UCSD-AML1 (cell line): ENCODE results near the gene PCSK7.
"Not testable (repeated sequence)": the region's sequence is repeated elsewhere in the genome, so short reads cannot be mapped to it uniquely, and the experiment has no call there.

ENCODE experiments used
- DNase-seq: peaks from one replicate; lab custom pipeline; 2025; ENCODE audit not compliant: unreplicated experiment; lab: John Stamatoyannopoulos, UW

The PCSK7 gene

GRCh38 chr11:117186431-117186761, 45.5 kb downstream of the PCSK7 start:
- no peak for DNase-seq

GRCh38 chr11:117185736-117186430, 46.0 kb downstream of the PCSK7 start:
- DNase-seq = no peak

GRCh38 chr11:117183724-117184349, 48.0 kb downstream of the PCSK7 start:
- DNase-seq = no peak

- not testable (repeated sequence) for DNase-seq
Observed at GRCh38 chr11:117183178-117183577, 48.7 kb downstream of the PCSK7 start.

GRCh38 chr11:117182551-117182935, 49.3 kb downstream of the PCSK7 start:
- no peak for DNase-seq

- DNase-seq = no peak
Observed at GRCh38 chr11:117181586-117182550, 50.0 kb downstream of the PCSK7 start.

GRCh38 chr11:117180661-117181585, 51.0 kb downstream of the PCSK7 start:
- peak; percentile 67 for DNase-seq

GRCh38 chr11:117180020-117180419, 51.9 kb downstream of the PCSK7 start:
- DNase-seq = no peak

- DNase-seq = peak; percentile 42
Observed at GRCh38 chr11:117179048-117179999, 52.5 kb downstream of the PCSK7 start.

- peak; percentile 90 for DNase-seq
Observed at GRCh38 chr11:117178210-117179034, 53.5 kb downstream of the PCSK7 start, which contains the start of gene SIDT2. Gene SIDT2, plus strand, starts transcription at chr11:117178743. Its CDS starts 521 bp downstream, at chr11:117179264.

- no peak for DNase-seq
Observed at GRCh38 chr11:117177534-117178209, 54.2 kb downstream of the PCSK7 start.

GRCh38 chr11:117176186-117176585, 55.7 kb downstream of the PCSK7 start:
- no peak for DNase-seq

GRCh38 chr11:117175781-117176180, 56.1 kb downstream of the PCSK7 start:
- DNase-seq = no peak

GRCh38 chr11:117175104-117175503, 56.8 kb downstream of the PCSK7 start:
- no peak for DNase-seq

GRCh38 chr11:117172724-117173421, 59.0 kb downstream of the PCSK7 start:
- no peak for DNase-seq

- no peak for DNase-seq
Observed at GRCh38 chr11:117171404-117172061, 60.3 kb downstream of the PCSK7 start.

GRCh38 chr11:117171007-117171403, 60.9 kb downstream of the PCSK7 start:
- DNase-seq = no peak
